ENCODE data around the gene POLR2J3. TPM values are rescaled to one million over a fixed set of nuclear protein-coding genes. Genes with fewer than 3 reads are reported as not detected.
"Not testable (repeated sequence)": the region's sequence is repeated elsewhere in the genome, so short reads cannot be mapped to it uniquely, and the experiment has no call there.

The POLR2J3 gene
- total and polyA plus RNA-seq, 2 donors (not counting 1 experiment from before 2014, with no cell fraction given), result 166 to 192 TPM

DNA sequence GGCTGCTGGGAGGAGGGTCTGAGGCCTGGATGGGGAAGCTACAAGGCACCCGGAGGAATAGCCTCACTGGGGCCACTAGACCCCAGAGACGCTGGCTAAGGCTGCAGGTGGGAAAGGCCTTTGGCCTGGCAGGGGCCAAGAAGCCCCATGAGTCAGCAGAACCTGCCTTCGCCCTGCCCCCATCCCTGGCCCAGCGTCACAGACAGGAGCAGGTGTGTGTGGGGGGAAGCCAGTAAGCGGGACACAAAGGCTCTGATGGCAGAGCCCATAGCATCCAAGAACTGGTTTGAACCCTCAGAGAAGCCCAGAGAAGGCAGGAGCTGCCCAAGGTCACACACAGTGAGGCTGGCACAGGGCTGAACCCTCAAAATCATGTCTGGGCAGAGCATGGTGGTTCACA is 34.5 kb upstream of the POLR2J3 start:
- H3K27me3 Mint-ChIP-seq; H2AFZ ChIP-seq (ENCODE audit: insufficient read depth, low read depth, low read length, poor library complexity, severe bottlenecking); H3K27me3 ChIP-seq (replicated peaks in 1 of 4; ENCODE audit: control extremely low read depth in 1 of 4, control insufficient read depth in 3 of 4, insufficient read depth in 4 of 4, low read length in 3 of 4); POLR2A ChIA-PET; H3K79me2 ChIP-seq (ENCODE audit: control insufficient read depth, insufficient read depth, low read length); H3K4me1 ChIP-seq (ENCODE audit: control insufficient read depth in 2 of 2, insufficient read depth in 2 of 2, low read length in 2 of 2); H3K9me3 ChIP-seq (ENCODE audit: control extremely low read depth in 1 of 3, control insufficient read depth in 2 of 3, insufficient read depth in 1 of 3, low read length in 2 of 3); H3K4me2 ChIP-seq (replicated peaks; ENCODE audit: low read depth, low read length, poor library complexity, severe bottlenecking); H3K36me3 ChIP-seq (replicated peaks in 1 of 2; ENCODE audit: control extremely low read depth in 1 of 2, control insufficient read depth in 1 of 2, extremely low read depth in 1 of 2, insufficient read depth in 2 of 2, low read length in 1 of 2); H4K20me1 ChIP-seq (ENCODE audit: control insufficient read depth, insufficient read depth, low read length, poor library complexity, severe bottlenecking); H3K27ac Mint-ChIP-seq; CTCF ChIA-PET; H3K9ac ChIP-seq (ENCODE audit: low read length); H3K4me3 Mint-ChIP-seq; ATAC-seq (ENCODE audit: low read depth); H3K9me3 Mint-ChIP-seq (ENCODE audit: insufficient read depth); H3K4me1 Mint-ChIP-seq; H3K4me3 ChIP-seq (ENCODE audit: control extremely low read depth in 1 of 5, extremely low read depth in 1 of 5, insufficient read depth in 1 of 5, low read depth in 2 of 5, low read length in 4 of 5); DNase-seq; intact Hi-C loops (cut with micrococcal nuclease); H3K27ac ChIP-seq (ENCODE audit: low read length in 2 of 2): not testable (repeated sequence)
- no CpG with 5 or more reads among the region's 5 CpGs for WGBS (ENCODE audit: insufficient coverage)

DNA sequence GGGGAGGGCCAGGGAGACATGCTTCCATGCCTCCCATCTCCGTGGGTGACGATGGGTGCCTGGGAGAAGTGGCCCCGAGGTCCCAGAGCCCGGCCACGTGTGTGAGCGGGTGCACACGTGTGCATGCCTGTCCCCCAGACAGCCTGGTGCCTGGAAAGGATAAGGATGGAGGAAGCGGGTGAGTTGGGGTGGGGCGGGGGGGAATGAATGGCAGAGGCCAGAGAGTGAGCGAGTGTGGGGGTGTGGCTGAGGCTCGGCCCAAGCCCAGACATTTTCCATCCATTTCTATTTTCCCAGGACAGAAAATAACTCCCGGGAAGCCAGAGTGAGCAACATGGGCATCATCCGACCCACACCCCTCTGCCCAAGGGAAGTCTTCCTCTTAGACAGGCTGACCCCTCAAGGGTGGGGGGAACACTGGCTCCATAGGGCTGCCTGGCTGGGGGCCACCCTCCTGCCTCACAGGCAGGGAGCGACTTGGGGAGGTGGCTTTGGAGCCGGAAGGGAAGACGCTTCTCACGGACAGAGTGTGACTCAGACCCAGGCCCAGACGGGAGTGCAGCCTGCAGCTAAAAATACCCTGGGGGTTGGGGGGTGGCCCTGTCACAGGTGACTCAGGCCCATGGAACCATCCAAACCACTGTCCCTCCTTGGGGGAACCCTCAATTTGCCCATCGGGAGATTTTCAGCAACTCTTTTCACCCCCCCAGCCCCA is 32.2 kb upstream of the POLR2J3 start:
- intact Hi-C loops (cut with micrococcal nuclease); H3K4me3 ChIP-seq (ENCODE audit: control extremely low read depth in 1 of 5, extremely low read depth in 1 of 5, insufficient read depth in 1 of 5, low read depth in 2 of 5, low read length in 4 of 5); H2AFZ ChIP-seq (ENCODE audit: insufficient read depth, low read depth, low read length, poor library complexity, severe bottlenecking); H3K79me2 ChIP-seq (ENCODE audit: control insufficient read depth, insufficient read depth, low read length); H3K4me1 ChIP-seq (ENCODE audit: control insufficient read depth in 2 of 2, insufficient read depth in 2 of 2, low read length in 2 of 2); H4K20me1 ChIP-seq (ENCODE audit: control insufficient read depth, insufficient read depth, low read length, poor library complexity, severe bottlenecking); H3K4me2 ChIP-seq (replicated peaks; ENCODE audit: low read depth, low read length, poor library complexity, severe bottlenecking); H3K27ac Mint-ChIP-seq; H3K36me3 ChIP-seq (replicated peaks in 1 of 2; ENCODE audit: control extremely low read depth in 1 of 2, control insufficient read depth in 1 of 2, extremely low read depth in 1 of 2, insufficient read depth in 2 of 2, low read length in 1 of 2); H3K4me3 Mint-ChIP-seq; H3K27ac ChIP-seq (ENCODE audit: low read length in 2 of 2); DNase-seq; H3K9me3 Mint-ChIP-seq (ENCODE audit: insufficient read depth); CTCF ChIA-PET; H3K27me3 ChIP-seq (replicated peaks in 1 of 4; ENCODE audit: control extremely low read depth in 1 of 4, control insufficient read depth in 3 of 4, insufficient read depth in 4 of 4, low read length in 3 of 4); H3K27me3 Mint-ChIP-seq; H3K9ac ChIP-seq (ENCODE audit: low read length); H3K9me3 ChIP-seq (ENCODE audit: control extremely low read depth in 1 of 3, control insufficient read depth in 2 of 3, insufficient read depth in 1 of 3, low read length in 2 of 3); ATAC-seq (ENCODE audit: low read depth); H3K4me1 Mint-ChIP-seq; POLR2A ChIA-PET: not testable (repeated sequence)
- WGBS (ENCODE audit: insufficient coverage), result no CpG with 5 or more reads among the region's 19 CpGs

DNA sequence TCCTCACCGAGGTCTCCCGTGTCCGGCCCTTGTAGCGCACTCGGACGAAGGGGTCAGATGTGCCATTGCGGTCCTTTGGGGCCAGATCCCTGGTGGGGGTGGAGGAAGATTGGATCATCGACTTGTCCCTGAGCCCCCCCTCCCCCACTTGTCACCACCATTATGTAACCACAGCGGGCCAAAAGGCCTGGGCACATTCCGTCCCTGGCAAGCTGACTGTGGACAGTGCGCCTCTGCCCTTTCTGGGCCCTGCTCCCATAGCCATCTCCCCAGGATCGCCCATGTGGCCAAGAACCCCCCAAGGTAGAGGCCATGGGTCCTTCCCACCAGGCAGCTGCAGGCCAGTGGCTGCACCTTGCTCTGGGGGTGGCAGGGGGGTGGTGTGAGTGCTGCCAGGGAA is 29.9 kb upstream of the POLR2J3 start:
- H3K27me3 Mint-ChIP-seq; H3K27ac Mint-ChIP-seq; H3K27ac ChIP-seq (ENCODE audit: low read length in 2 of 2); intact Hi-C loops (cut with micrococcal nuclease); H3K4me3 ChIP-seq (ENCODE audit: control extremely low read depth in 1 of 5, extremely low read depth in 1 of 5, insufficient read depth in 1 of 5, low read depth in 2 of 5, low read length in 4 of 5); ATAC-seq (ENCODE audit: low read depth); H3K4me1 ChIP-seq (ENCODE audit: control insufficient read depth in 2 of 2, insufficient read depth in 2 of 2, low read length in 2 of 2); H4K20me1 ChIP-seq (ENCODE audit: control insufficient read depth, insufficient read depth, low read length, poor library complexity, severe bottlenecking); H3K9me3 Mint-ChIP-seq (ENCODE audit: insufficient read depth); H3K4me1 Mint-ChIP-seq; H3K9ac ChIP-seq (ENCODE audit: low read length); H3K79me2 ChIP-seq (ENCODE audit: control insufficient read depth, insufficient read depth, low read length); H3K4me3 Mint-ChIP-seq; CTCF ChIA-PET; H3K27me3 ChIP-seq (replicated peaks in 1 of 4; ENCODE audit: control extremely low read depth in 1 of 4, control insufficient read depth in 3 of 4, insufficient read depth in 4 of 4, low read length in 3 of 4); DNase-seq; H3K9me3 ChIP-seq (ENCODE audit: control extremely low read depth in 1 of 3, control insufficient read depth in 2 of 3, insufficient read depth in 1 of 3, low read length in 2 of 3); H3K4me2 ChIP-seq (replicated peaks; ENCODE audit: low read depth, low read length, poor library complexity, severe bottlenecking); H2AFZ ChIP-seq (ENCODE audit: insufficient read depth, low read depth, low read length, poor library complexity, severe bottlenecking); H3K36me3 ChIP-seq (replicated peaks in 1 of 2; ENCODE audit: control extremely low read depth in 1 of 2, control insufficient read depth in 1 of 2, extremely low read depth in 1 of 2, insufficient read depth in 2 of 2, low read length in 1 of 2); POLR2A ChIA-PET: not testable (repeated sequence)
- no CpG with 5 or more reads among the region's 12 CpGs for WGBS (ENCODE audit: insufficient coverage)

DNA sequence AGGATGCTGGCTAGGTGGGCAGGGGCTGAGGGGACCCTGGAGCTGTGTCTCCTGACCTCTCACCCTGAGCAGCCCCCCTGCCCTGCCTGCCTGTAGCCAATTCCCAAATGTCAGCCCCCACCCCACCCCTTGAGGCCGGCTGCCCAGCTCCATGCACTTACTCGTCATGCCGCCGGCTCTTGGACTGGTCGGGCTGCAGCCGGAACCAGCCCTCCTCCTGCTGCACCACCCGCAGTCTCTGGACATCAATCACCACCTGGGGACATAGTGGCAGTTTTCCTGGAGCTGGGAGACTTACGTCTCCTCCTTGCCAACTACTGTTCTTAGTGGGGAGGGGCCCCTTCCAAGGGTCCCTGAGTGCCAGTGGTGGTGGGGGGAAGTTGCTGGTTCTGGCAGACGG is 27.3 kb upstream of the POLR2J3 start:
- H3K9me3 Mint-ChIP-seq (ENCODE audit: insufficient read depth); ATAC-seq (ENCODE audit: low read depth); H3K9ac ChIP-seq (ENCODE audit: low read length); H3K4me1 Mint-ChIP-seq; CTCF ChIA-PET; H3K27ac ChIP-seq (ENCODE audit: low read length in 2 of 2); intact Hi-C loops (cut with micrococcal nuclease); H2AFZ ChIP-seq (ENCODE audit: insufficient read depth, low read depth, low read length, poor library complexity, severe bottlenecking); H3K79me2 ChIP-seq (ENCODE audit: control insufficient read depth, insufficient read depth, low read length); H3K4me2 ChIP-seq (replicated peaks; ENCODE audit: low read depth, low read length, poor library complexity, severe bottlenecking); H3K4me1 ChIP-seq (ENCODE audit: control insufficient read depth in 2 of 2, insufficient read depth in 2 of 2, low read length in 2 of 2); H4K20me1 ChIP-seq (ENCODE audit: control insufficient read depth, insufficient read depth, low read length, poor library complexity, severe bottlenecking); H3K27ac Mint-ChIP-seq; H3K4me3 ChIP-seq (ENCODE audit: control extremely low read depth in 1 of 5, extremely low read depth in 1 of 5, insufficient read depth in 1 of 5, low read depth in 2 of 5, low read length in 4 of 5); H3K36me3 ChIP-seq (replicated peaks in 1 of 2; ENCODE audit: control extremely low read depth in 1 of 2, control insufficient read depth in 1 of 2, extremely low read depth in 1 of 2, insufficient read depth in 2 of 2, low read length in 1 of 2); H3K27me3 Mint-ChIP-seq; DNase-seq; H3K9me3 ChIP-seq (ENCODE audit: control extremely low read depth in 1 of 3, control insufficient read depth in 2 of 3, insufficient read depth in 1 of 3, low read length in 2 of 3); POLR2A ChIA-PET; H3K27me3 ChIP-seq (replicated peaks in 1 of 4; ENCODE audit: control extremely low read depth in 1 of 4, control insufficient read depth in 3 of 4, insufficient read depth in 4 of 4, low read length in 3 of 4); H3K4me3 Mint-ChIP-seq: not testable (repeated sequence)
- WGBS (ENCODE audit: insufficient coverage), result no CpG with 5 or more reads among the region's 9 CpGs

All from B cell (primary cell).